Measurements from ENCODE around the gene OR51B4.

The OR51B4 gene

DNA sequence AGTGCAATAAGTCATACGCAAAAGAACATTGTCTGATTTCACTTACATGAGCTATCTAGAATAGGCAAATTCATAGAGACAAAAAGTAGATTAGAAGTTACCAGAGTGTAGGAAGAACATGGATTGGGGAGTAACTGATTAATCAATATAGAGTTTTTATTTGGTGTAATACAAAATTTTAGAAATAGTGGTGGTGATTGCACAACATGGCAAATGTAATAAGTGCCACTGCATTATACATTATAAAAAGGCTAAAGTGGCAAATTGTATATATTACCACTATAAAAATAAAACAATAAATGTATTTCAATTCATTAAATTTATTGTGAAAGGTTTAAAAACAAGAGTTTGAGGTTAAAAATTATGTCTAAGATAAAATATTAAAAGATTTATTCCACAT is 8.7 kb upstream of the OR51B4 start:
- TF ChIP-seq, protein P1, sequence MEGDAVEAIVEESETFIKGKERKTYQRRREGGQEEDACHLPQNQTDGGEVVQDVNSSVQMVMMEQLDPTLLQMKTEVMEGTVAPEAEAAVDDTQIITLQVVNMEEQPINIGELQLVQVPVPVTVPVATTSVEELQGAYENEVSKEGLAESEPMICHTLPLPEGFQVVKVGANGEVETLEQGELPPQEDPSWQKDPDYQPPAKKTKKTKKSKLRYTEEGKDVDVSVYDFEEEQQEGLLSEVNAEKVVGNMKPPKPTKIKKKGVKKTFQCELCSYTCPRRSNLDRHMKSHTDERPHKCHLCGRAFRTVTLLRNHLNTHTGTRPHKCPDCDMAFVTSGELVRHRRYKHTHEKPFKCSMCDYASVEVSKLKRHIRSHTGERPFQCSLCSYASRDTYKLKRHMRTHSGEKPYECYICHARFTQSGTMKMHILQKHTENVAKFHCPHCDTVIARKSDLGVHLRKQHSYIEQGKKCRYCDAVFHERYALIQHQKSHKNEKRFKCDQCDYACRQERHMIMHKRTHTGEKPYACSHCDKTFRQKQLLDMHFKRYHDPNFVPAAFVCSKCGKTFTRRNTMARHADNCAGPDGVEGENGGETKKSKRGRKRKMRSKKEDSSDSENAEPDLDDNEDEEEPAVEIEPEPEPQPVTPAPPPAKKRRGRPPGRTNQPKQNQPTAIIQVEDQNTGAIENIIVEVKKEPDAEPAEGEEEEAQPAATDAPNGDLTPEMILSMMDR (IDR thresholded peaks at IDR 0.05; ENCODE audit: insufficient read depth, low read length, missing control alignments), result no peak
- ChIA-PET POLR2A (no interaction called here), CTCF (no interaction called here)
- no peak for DNase-seq (ENCODE audit: low read depth, low spot score)
- H3K4me3 ChIP-seq (ENCODE audit: low read depth, low read length), result no peak overlapping the region

DNA sequence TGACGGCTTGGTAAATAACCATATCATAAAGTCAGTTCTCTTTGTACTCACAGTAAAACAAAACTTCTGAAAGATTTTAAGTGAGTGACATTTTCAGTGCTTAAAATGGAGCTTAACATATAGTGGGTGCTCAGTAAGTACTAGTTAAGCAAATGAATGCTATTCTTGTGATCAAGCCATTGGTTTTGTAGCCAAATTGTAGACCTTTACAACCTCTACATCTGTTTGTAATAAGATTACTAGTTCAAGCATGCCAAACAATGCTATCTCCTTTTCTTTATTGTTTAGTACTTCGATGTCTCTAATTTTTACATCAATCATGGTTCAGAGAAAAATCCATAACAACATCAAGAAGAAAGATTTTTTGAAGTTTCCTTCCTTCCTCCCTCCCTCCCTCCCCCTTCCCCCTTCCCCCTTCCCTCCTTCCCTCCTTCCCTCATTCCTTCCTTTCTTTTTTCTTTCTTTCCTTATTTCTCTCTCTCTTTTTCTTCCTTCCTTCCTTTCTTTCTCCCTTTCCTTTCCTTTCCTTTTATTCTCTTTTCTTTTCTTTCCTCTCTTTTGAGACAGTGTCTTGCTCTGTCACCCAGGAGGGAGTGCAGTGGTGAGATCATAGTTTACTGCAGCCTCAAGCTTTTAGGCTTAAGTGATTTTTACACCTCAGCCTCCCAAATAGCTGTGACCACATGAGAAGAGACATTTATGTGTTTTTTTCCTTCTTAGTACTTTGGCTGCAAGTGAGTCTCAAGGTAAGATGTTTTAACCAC is 5.7 kb upstream of the OR51B4 start:
- TF ChIP-seq, protein P1 (IDR thresholded peaks at IDR 0.05; ENCODE audit: insufficient read depth, low read length, missing control alignments), result no peak
- POLR2A ChIA-PET, result no interaction called here
- CTCF ChIA-PET, result interaction anchor here (2.0 kb wide), 1 partner anchor 17 kb away, joined by 5 read pairs; no protein-coding TSS in a partner anchor
- no peak overlapping the region for H3K4me3 ChIP-seq (ENCODE audit: low read depth, low read length)
- no peak for DNase-seq (ENCODE audit: low read depth, low spot score)

DNA sequence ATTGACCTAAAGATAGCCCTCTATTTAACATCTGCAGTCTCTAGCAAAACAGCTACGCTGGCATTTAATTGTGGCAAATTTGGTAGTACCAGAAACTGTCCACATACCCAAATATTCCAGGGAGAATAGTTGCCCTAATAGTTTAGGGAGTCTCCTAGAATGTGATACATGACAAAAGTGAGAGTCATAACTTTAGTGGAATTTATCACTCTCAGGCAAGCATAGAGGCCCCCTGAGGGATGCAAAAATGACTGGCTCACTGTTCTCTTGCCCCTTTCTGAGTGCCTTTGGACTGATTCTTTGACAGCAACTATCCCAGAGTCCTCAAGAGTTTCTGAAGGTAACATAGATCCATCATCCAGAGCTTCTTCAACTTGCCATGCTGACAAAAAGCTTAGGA is 2.3 kb upstream of the OR51B4 start:
- POLR2A ChIA-PET, result no interaction called here
- H3K4me3 ChIP-seq (ENCODE audit: low read depth, low read length), result no peak overlapping the region
- CTCF ChIA-PET, result interaction anchor here (0.7 to 1.2 kb wide), 3 partner anchors 11 to 22 kb away, joined by 3 to 5 read pairs (median 3); no protein-coding TSS in a partner anchor
- no peak for DNase-seq (ENCODE audit: low read depth, low spot score)
- TF ChIP-seq, protein P1 (IDR thresholded peaks at IDR 0.05; ENCODE audit: insufficient read depth, low read length, missing control alignments), result no peak

DNA sequence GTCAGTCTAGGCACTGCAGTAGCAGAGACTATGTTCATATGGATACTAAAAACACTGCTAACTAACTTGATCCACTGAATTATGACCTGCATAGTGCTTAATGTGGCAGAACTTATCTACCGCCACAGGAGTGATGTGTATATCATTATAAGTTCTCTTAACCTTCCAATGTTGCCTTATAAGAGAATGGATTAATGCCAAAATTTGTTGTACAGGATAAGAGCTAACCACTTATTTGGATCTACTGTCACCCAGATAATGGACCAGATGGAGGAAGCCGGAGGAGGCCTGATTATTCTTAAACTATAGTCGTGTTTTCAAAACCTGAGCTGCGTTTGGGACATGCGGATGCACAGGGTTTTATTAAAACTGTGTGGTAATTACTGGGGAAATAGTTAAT is 1.9 kb upstream of the OR51B4 start:
- H3K4me3 ChIP-seq (ENCODE audit: low read depth, low read length), result no peak overlapping the region
- POLR2A ChIA-PET, result no interaction called here
- TF ChIP-seq, protein P1 (IDR thresholded peaks at IDR 0.05; ENCODE audit: insufficient read depth, low read length, missing control alignments), result no peak
- CTCF ChIA-PET, result interaction anchor here (0.7 to 1.2 kb wide), 2 partner anchors 13 to 22 kb away, joined by 3 to 5 read pairs; no protein-coding TSS in a partner anchor
- DNase-seq (ENCODE audit: low read depth, low spot score), result no peak

DNA sequence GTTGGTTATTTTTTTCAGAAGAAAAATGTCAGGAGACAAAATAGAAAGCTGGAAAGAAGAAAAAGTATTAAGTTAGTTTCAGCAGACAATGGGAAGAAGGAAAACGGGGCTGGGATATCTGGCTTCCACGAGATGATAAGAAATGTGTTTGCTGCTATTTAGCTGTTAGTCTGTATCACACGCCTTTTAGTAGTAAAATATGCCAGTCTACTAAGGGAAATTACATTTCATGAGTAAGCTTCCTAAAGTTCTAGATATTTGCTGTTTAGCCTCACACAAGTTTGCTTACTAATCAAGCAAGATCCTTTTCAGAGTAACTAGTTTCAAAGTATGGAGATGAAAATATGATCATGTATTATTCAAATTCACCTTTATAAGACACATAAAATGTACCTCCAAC is 1.5 kb downstream of the OR51B4 start:
- ChIA-PET CTCF (interaction anchor here (1.9 kb wide), 1 partner anchor 9 kb away, joined by 8 read pairs; no protein-coding TSS in a partner anchor), POLR2A (no interaction called here)
- no peak overlapping the region for H3K4me3 ChIP-seq (ENCODE audit: low read depth, low read length)
- DNase-seq (ENCODE audit: low read depth, low spot score), result no peak
- TF ChIP-seq, protein P1 (IDR thresholded peaks at IDR 0.05; ENCODE audit: insufficient read depth, low read length, missing control alignments), result no peak

DNA sequence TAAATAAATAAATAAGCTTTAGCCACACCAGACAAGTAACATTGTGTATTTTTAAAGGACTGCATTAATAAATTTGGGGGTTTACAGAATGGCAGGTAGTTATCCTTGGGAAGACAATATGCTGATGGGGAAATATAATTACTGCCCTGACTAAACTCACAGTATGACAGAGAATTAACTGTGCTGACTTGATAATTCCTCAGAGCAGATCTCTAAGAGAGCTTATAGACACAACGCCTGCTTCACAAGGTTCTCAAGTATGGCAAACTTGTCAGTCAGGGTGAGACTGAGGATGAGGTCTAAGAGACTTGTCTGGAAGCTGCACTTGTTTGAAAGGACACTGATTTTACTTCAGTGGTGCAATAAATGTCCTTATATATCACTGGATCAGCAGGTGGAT is 3.3 kb downstream of the OR51B4 start:
- DNase-seq (ENCODE audit: low read depth, low spot score), result no peak
- H3K4me3 ChIP-seq (ENCODE audit: low read depth, low read length), result no peak overlapping the region
- POLR2A ChIA-PET, result no interaction called here
- TF ChIP-seq, protein P1 (IDR thresholded peaks at IDR 0.05; ENCODE audit: insufficient read depth, low read length, missing control alignments), result no peak
- CTCF ChIA-PET, result interaction anchor here (0.9 to 2.1 kb wide), 2 partner anchors 9 to 174 kb away, joined by 4 to 7 read pairs; no protein-coding TSS in a partner anchor
